SK-N-SH (cell line): ENCODE results near the gene LDB3.

Experiments used
- CHD2 ChIP-seq: fragments of 150-350 bp; IDR thresholded peaks from 2 replicates; pipeline ENCODE4 v1.6.1; 2018; ENCODE audit warnings: low read length; ENCODE audit not compliant: partially characterized antibody
- NRF1 ChIP-seq: IDR thresholded peaks from 2 replicates; pipeline ENCODE4 v1.6.1; 2012; ENCODE audit warnings: low read depth, mild to moderate bottlenecking, low read length
- POLR2AphosphoS5 ChIP-seq: IDR thresholded peaks from 2 replicates; pipeline ENCODE4 v1.6.1; 2012; ENCODE audit warnings: low read depth, low read length
- REST ChIP-seq: IDR thresholded peaks from 2 replicates; pipeline ENCODE4 v1.6.1; 2012; ENCODE audit warnings: mild to moderate bottlenecking, low read depth, low read length, moderate library complexity
- TAF1 ChIP-seq: IDR thresholded peaks from 2 replicates; pipeline ENCODE4 v1.6.1; 2012; ENCODE audit warnings: low read depth, mild to moderate bottlenecking, low read length, moderate library complexity, borderline replicate concordance
- TF ChIP-seq, protein P1 (sequence below): fragments of 200-600 bp; sonication (generic); IDR thresholded peaks from 2 replicates; pipeline ENCODE4 v1.6.1; 2017; ENCODE audit warnings: antibody characterized with exemption, mild to moderate bottlenecking, moderate library complexity

GRCh38 chr10:86652361-86653202 lies 15.7 kb upstream of the LDB3 start:
- TF ChIP-seq, protein P1, sequence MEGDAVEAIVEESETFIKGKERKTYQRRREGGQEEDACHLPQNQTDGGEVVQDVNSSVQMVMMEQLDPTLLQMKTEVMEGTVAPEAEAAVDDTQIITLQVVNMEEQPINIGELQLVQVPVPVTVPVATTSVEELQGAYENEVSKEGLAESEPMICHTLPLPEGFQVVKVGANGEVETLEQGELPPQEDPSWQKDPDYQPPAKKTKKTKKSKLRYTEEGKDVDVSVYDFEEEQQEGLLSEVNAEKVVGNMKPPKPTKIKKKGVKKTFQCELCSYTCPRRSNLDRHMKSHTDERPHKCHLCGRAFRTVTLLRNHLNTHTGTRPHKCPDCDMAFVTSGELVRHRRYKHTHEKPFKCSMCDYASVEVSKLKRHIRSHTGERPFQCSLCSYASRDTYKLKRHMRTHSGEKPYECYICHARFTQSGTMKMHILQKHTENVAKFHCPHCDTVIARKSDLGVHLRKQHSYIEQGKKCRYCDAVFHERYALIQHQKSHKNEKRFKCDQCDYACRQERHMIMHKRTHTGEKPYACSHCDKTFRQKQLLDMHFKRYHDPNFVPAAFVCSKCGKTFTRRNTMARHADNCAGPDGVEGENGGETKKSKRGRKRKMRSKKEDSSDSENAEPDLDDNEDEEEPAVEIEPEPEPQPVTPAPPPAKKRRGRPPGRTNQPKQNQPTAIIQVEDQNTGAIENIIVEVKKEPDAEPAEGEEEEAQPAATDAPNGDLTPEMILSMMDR, result no peak
- TF ChIP-seq NRF1, result no peak
- no peak for TF ChIP-seq REST
- no peak for TF ChIP-seq POLR2AphosphoS5
- TF ChIP-seq TAF1, result no peak
- no peak for TF ChIP-seq CHD2
